NB4 (cell line): ENCODE results near the gene HYAL1.

Experiments
- DNase-seq: peaks from one replicate; pipeline ENCODE4 v3.0.0; 2010; ENCODE audit warnings: low read depth
- H3K4me3 ChIP-seq: one replicate; pipeline ENCODE4 v1.5.1; 2011; ENCODE audit warnings: mild to moderate bottlenecking, low read depth, low read length, moderate library complexity
- MYC ChIP-seq: IDR thresholded peaks from 2 replicates; pipeline ENCODE4 v1.6.1; 2011; ENCODE audit warnings: low read depth, low read length
- POLR2A ChIP-seq: IDR thresholded peaks from 2 replicates; pipeline ENCODE4 v1.6.1; 2011; ENCODE audit warnings: mild to moderate bottlenecking; ENCODE audit not compliant: insufficient read length; ENCODE audit errors: extremely low read depth
- TF ChIP-seq, protein P1 (sequence below): IDR thresholded peaks from 2 replicates; pipeline ENCODE4 v1.6.1; 2011; ENCODE audit warnings: low read depth, low read length
- TF ChIP-seq, protein P2 (sequence below): IDR thresholded peaks from one replicate; pipeline ENCODE4 v1.5.1; 2012; ENCODE audit warnings: low read depth, low read length

Gene HYAL1

DNA sequence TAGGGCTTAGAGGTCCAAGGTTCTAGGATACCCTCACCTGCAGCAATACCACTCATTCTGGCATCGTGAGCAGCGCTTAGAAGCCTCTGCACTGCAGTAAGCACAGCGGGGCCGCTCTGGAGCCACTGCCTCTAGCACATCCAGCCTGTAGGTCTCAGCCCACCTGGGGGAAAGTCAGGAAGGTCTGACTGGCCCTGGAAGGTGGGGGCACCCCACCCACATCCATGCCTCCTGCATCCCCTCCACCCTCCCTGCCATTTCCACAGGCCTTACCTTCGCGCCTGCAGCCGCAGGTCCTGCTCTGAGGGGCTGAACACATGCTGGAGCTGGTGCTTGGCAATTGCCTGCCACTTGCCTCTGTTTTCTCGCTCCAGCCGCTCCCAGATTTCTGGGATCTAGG, 38.2 kb upstream of the HYAL1 start:
- H3K4me3 ChIP-seq, result peak overlapping the region; percentile 64
- no peak for DNase-seq
- TF ChIP-seq, protein P1, sequence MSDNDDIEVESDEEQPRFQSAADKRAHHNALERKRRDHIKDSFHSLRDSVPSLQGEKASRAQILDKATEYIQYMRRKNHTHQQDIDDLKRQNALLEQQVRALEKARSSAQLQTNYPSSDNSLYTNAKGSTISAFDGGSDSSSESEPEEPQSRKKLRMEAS, result no peak
- TF ChIP-seq POLR2A (no peak), MYC (no peak)
- TF ChIP-seq, protein P2, sequence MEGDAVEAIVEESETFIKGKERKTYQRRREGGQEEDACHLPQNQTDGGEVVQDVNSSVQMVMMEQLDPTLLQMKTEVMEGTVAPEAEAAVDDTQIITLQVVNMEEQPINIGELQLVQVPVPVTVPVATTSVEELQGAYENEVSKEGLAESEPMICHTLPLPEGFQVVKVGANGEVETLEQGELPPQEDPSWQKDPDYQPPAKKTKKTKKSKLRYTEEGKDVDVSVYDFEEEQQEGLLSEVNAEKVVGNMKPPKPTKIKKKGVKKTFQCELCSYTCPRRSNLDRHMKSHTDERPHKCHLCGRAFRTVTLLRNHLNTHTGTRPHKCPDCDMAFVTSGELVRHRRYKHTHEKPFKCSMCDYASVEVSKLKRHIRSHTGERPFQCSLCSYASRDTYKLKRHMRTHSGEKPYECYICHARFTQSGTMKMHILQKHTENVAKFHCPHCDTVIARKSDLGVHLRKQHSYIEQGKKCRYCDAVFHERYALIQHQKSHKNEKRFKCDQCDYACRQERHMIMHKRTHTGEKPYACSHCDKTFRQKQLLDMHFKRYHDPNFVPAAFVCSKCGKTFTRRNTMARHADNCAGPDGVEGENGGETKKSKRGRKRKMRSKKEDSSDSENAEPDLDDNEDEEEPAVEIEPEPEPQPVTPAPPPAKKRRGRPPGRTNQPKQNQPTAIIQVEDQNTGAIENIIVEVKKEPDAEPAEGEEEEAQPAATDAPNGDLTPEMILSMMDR, result no peak

DNA sequence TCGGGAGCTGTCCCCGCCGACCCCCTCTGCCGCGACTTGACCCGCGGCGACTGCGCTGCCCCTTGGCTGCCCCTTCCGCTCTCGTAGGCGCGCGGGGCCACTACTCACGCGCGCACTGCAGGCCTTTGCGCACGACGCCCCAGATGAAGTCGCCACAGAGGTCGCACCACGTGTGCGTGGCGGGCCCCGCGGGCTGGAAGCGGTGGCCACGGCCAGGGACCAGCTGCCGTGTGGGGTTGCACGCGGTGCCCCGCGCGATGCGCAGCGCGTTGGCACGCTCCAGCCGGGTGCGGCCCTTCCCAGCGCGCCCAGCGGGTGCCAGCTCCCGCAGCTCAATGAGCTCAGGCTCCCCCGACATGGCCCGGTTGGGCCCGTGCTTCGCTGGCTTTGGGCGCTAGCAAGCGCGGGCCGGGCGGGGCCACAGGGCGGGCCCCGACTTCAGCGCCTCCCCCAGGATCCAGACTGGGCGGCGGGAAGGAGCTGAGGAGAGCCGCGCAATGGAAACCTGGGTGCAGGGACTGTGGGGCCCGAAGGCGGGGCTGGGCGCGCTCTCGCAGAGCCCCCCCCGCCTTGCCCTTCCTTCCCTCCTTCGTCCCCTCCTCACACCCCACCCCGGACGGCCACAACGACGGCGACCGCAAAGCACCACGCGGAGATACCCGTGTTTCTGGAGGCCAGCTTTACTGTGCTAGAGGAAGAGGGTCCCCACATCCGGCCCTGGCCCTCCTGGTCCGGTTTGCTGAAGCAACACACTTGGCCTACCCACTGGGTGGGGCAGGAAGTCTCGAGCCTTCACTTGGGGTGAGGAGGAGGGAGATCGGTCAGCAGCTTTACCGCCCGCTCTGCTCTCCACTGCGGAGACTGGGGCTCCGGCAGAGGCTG, 37.3 kb upstream of the HYAL1 start, which contains the start of gene RASSF1:
RASSF1 (minus strand) TSS at position 389 of the 882 bp plus-strand sequence; CDS start at position 358, 31 bp downstream.
- peak; percentile 98 for DNase-seq
- H3K4me3 ChIP-seq, result peak within 1 kb of the TSS; percentile 99
- TF ChIP-seq, protein P2, result no peak
- TF ChIP-seq MYC (peak; percentile 95), POLR2A (peak; percentile 84)
- TF ChIP-seq, protein P1, result peak; percentile 92

DNA sequence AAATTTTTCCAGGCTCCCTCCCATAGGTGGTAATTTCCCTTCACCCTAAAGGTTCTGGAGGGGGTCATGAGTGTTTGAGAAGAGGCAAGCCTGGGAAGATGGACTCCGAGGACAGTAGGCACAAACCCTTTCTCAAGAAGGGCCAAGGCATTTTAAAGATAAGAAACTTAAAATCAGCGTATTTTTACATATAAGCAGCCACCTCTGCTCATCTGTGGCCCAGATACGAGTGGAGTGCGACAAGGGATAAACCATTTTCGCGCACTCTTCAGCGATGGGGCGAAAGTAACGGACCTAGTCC, 36.7 kb upstream of the HYAL1 start:
- TF ChIP-seq POLR2A (no peak), MYC (no peak)
- TF ChIP-seq, protein P2, result no peak
- TF ChIP-seq, protein P1, result no peak
- no peak for DNase-seq
- H3K4me3 ChIP-seq, result peak overlapping the region; percentile 99

DNA sequence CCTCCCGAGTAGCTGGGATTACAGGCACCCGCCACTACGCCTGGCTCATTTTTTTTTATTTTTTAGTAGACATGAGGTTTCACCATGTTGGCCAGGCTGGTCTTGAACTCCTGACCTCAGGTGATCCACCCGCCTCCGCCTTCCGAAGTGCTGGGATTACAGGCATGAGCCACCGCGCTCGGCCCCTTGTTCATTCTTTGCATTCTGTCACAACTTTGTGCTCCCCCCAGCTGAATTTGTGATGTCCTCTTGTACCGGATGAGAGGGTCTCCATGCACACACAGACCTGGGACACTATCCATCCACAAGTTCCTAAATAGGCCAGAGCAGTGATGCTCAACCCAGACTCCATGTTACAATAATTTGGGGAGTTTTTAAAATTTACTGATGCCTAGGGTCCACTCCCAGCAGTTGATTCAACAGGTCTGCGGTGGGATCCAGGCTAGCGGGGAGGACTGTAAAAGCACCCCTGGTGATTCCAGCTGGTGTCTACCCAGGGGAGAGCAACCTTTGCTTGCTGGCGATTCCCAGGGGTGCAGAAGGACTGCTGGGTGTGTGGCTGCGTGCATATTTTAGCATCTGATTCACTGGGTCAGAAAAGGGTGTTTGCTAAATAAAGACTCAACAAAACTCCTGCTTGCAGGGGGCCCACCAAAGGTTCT, 36.2 kb upstream of the HYAL1 start:
- peak overlapping the region; percentile 99 for H3K4me3 ChIP-seq
- peak; percentile 69 for DNase-seq
- TF ChIP-seq, protein P1, result no peak
- TF ChIP-seq MYC (no peak), POLR2A (no peak)
- TF ChIP-seq, protein P2, result no peak

DNA sequence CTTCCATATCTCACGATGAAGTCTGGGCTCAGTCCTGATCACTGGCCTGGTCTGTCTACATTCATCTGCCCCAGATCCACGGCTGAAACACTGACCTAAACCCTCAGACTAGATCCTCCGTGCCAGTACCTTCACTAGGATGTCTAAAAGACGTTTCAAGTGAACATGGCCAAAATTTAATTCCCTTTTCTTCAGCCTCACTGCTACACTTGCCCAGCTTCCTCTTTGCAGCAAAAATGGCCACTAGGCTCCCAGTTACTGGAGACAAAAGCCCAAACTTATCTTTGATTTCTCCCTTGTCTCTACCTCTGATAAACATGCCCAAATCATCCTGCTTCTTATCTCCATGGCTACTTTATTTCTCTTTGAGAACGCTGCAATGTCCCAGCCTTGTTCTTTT, 35.6 kb upstream of the HYAL1 start:
- TF ChIP-seq MYC, result no peak
- TF ChIP-seq, protein P1, result no peak
- TF ChIP-seq, protein P2, result no peak
- TF ChIP-seq POLR2A, result no peak
- peak; percentile 68 for DNase-seq
- H3K4me3 ChIP-seq, result peak overlapping the region; percentile 99
